ENCODE measurements around the gene DOLPP1.

DOLPP1 gene

DNA sequence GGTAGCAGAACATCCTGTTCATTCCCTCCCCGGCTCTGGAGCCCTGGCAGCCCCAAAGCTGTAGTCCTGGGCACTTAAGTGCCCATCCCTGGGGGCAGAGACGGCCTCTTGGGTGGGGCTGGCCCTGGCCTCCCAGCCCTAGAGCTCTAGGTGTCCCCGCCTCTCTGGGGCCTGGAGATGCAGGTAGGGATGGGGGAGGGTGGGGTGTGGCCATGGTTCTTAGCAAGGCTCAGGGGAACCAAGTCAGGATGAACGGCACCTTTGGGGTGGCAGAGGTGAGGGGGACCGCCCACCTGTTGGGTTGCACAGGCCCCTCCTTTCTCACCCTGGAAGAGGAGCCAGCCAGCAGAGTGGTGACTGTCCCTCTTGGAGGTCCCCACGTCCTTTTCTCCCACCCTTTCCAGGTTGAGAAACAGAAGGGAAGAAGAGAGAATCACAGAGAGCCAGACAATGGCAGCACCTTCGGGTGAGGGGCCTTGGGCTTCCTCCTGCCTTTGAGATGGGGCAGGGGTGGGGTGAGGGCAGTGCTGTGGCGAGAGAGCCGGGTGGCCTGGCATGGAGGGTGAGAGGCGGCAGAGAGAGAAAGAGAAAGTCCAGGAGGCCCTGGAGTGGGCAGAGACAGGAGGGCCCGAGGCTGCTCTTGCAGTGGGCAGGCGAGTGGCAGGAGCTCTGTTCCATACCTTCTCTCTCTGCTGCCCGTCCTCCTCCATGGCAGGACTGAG, 27.3 kb downstream of the DOLPP1 start:
- TF ChIP-seq, protein P1, sequence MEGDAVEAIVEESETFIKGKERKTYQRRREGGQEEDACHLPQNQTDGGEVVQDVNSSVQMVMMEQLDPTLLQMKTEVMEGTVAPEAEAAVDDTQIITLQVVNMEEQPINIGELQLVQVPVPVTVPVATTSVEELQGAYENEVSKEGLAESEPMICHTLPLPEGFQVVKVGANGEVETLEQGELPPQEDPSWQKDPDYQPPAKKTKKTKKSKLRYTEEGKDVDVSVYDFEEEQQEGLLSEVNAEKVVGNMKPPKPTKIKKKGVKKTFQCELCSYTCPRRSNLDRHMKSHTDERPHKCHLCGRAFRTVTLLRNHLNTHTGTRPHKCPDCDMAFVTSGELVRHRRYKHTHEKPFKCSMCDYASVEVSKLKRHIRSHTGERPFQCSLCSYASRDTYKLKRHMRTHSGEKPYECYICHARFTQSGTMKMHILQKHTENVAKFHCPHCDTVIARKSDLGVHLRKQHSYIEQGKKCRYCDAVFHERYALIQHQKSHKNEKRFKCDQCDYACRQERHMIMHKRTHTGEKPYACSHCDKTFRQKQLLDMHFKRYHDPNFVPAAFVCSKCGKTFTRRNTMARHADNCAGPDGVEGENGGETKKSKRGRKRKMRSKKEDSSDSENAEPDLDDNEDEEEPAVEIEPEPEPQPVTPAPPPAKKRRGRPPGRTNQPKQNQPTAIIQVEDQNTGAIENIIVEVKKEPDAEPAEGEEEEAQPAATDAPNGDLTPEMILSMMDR (IDR thresholded peaks at IDR 0.05): no peak

GRCh38 chr9:129108805-129109536, 28.1 kb downstream of the DOLPP1 start:
- TF ChIP-seq, protein P1 (IDR thresholded peaks at IDR 0.05): no peak

GRCh38 chr9:129109537-129109903, 28.6 kb downstream of the DOLPP1 start:
- TF ChIP-seq, protein P1 (IDR thresholded peaks at IDR 0.05): no peak

GRCh38 chr9:129109952-129110739, 29.2 kb downstream of the DOLPP1 start:
- TF ChIP-seq, protein P1 (IDR thresholded peaks at IDR 0.05): no peak

DNA sequence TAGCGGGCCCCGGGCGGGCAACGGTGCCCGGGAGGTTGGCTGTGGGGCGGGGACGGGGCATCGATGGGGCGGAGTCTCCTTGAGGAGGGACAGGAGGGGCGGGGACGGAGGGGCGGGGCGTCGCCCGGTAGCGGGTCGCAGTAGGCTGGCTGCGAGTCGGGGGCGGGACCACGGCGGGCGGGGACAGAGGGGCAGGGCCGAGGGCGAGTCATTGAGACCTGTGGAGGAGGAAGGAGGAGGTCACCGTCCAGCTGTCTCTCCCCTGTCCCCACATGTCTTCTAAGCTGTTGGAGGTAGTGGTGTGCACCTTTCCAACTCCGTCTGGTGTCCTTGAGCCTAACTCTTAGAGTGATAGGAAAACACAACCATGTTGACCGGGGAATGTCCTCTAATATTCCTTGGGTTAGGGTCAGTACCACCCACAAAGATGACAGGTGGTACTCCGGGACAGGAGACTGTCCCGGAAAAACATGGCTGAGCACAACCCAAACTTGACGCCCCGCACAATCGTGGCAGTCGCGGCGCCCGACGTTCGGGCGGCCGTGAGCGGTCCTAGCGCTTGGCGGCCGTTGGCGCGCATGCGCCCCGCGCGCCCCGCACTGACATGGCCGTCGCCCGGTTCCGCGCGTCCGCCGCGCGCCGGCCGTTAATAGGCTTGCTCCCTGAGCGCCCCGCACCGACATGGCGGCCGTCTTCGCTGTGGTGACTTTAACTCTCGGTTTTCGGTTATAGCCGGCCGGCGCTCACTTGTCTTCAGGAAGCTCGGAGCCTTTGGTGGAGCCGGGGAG, 30.0 kb downstream of the DOLPP1 start, which contains the start of the genes CRAT and PTPA:
Gene CRAT (minus strand): TSS at position 54 of the 788 bp plus-strand sequence. CDS start 284 bp downstream, outside the sequence.
Gene PTPA (plus strand): TSS at position 676 of the 788 bp plus-strand sequence. CDS start 186 bp downstream, outside the sequence.
- TF ChIP-seq, protein P1 (IDR thresholded peaks at IDR 0.05): no peak

GRCh38 chr9:129111528-129112151, 30.7 kb downstream of the DOLPP1 start:
- TF ChIP-seq, protein P1 (IDR thresholded peaks at IDR 0.05): no peak
